ENCODE measurements around the gene BRD9. TPM values are rescaled to one million over a fixed set of nuclear protein-coding genes. Genes with fewer than 3 reads are reported as not detected.

The BRD9 gene
- total RNA-seq, 5 donors from 2014 or later (not counting 1 experiment from before 2014, with no cell fraction given) = 78.3 to 127 (median 83.0) TPM

GRCh38 chr5:912280-913091 is 19.9 kb upstream of the BRD9 start:
- H3K4me1 ChIP-seq (ENCODE audit: control insufficient read depth in 1 of 2, extremely low read depth in 1 of 2, insufficient read depth in 2 of 2, low read length in 2 of 2) = no peaks in the 10 kb centered on the region
- peak; percentile 65 to 85 (median 80) for ATAC-seq (replicated peaks in 1 of 4)
- DNase-seq = peak in 34 of 35 experiments; percentile 36 to 84 (median 60)
- ChIA-PET CTCF (no interaction called here), POLR2A (no interaction called here)
- H3K36me3 Mint-ChIP-seq = no peaks in the 10 kb centered on the region
- H3K9me3 ChIP-seq = no peaks in the 10 kb centered on the region
- peak overlapping the region; percentile 65 to 71 for H3K27ac Mint-ChIP-seq
- H3K27ac ChIP-seq (ENCODE audit: low read length) = peak overlapping the region; percentile 47
- H3K27me3 ChIP-seq (replicated peaks in 1 of 2; ENCODE audit: control insufficient read depth in 2 of 2, extremely low read depth in 1 of 2, insufficient read depth in 2 of 2, low read length in 1 of 2) = no peaks in the 10 kb centered on the region
- no peaks in the 10 kb centered on the region for H3K27me3 Mint-ChIP-seq
- WGBS (ENCODE audit: insufficient coverage) = 69% methylated on average over 27 of the region's 44 CpGs
- H3K36me3 ChIP-seq (ENCODE audit: control insufficient read depth in 2 of 2, extremely low read depth in 1 of 2, insufficient read depth in 1 of 2, low read length in 1 of 2) = peaks cover 0 to 3% of the 10 kb centered on the region in 2 donors
- peak overlapping the region in 1 of 3 donors; percentile 22 for H3K4me3 Mint-ChIP-seq
- peaks cover 0 to 11% (median 10%) of the 10 kb centered on the region in 3 donors for H3K4me1 Mint-ChIP-seq
- peak overlapping the region in 1 of 2 donors; percentile 11 for H3K4me3 ChIP-seq (ENCODE audit: control insufficient read depth in 1 of 2, extremely low read depth in 1 of 2, low read length in 1 of 2)
- H3K9me3 Mint-ChIP-seq = no peaks in the 10 kb centered on the region

GRCh38 chr5:911601-912000 is 19.0 kb upstream of the BRD9 start:
- no peaks in the 10 kb centered on the region for H3K36me3 Mint-ChIP-seq
- H3K9me3 Mint-ChIP-seq = no peaks in the 10 kb centered on the region
- H3K4me1 ChIP-seq (ENCODE audit: control insufficient read depth in 1 of 2, extremely low read depth in 1 of 2, insufficient read depth in 2 of 2, low read length in 2 of 2) = no peaks in the 10 kb centered on the region
- H3K27me3 Mint-ChIP-seq = no peaks in the 10 kb centered on the region
- CTCF ChIA-PET = no interaction called here
- H3K27me3 ChIP-seq (replicated peaks in 1 of 2; ENCODE audit: control insufficient read depth in 2 of 2, extremely low read depth in 1 of 2, insufficient read depth in 2 of 2, low read length in 1 of 2) = no peaks in the 10 kb centered on the region
- H3K36me3 ChIP-seq (ENCODE audit: control insufficient read depth in 2 of 2, extremely low read depth in 1 of 2, insufficient read depth in 1 of 2, low read length in 1 of 2) = peaks cover 0 to 3% of the 10 kb centered on the region in 2 donors
- no peak for ATAC-seq (replicated peaks in 1 of 4)
- H3K4me3 ChIP-seq (ENCODE audit: control insufficient read depth in 1 of 2, extremely low read depth in 1 of 2, low read length in 1 of 2) = no peak overlapping the region
- no peak for DNase-seq
- 91% methylated on average over 11 of the region's 11 CpGs for WGBS (ENCODE audit: insufficient coverage)
- no peak overlapping the region for H3K27ac Mint-ChIP-seq
- no peak overlapping the region for H3K4me3 Mint-ChIP-seq
- peaks cover 0 to 11% (median 10%) of the 10 kb centered on the region in 3 donors for H3K4me1 Mint-ChIP-seq
- POLR2A ChIA-PET = interaction anchor here in 1 of 2 donors (0.6 kb wide), 1 partner anchor 8 kb away, joined by 5 read pairs; no protein-coding TSS in a partner anchor
- H3K9me3 ChIP-seq = no peaks in the 10 kb centered on the region
- peak overlapping the region; percentile 42 for H3K27ac ChIP-seq (ENCODE audit: low read length)

GRCh38 chr5:910769-911160 is 18.2 kb upstream of the BRD9 start:
- H3K4me1 Mint-ChIP-seq = peaks cover 0 to 11% (median 10%) of the 10 kb centered on the region in 3 donors
- DNase-seq = no peak
- ChIA-PET CTCF (no interaction called here), POLR2A (interaction anchor here in 1 of 2 donors (0.6 kb wide), 1 partner anchor 7 kb away, joined by 5 read pairs; no protein-coding TSS in a partner anchor)
- Histone ChIP-seq H3K4me3 (ENCODE audit: control insufficient read depth in 1 of 2, extremely low read depth in 1 of 2, low read length in 1 of 2) (no peak overlapping the region), H3K27ac (ENCODE audit: low read length) (no peak overlapping the region), H3K9me3 (no peaks in the 10 kb centered on the region), H3K27me3 (replicated peaks in 1 of 2; ENCODE audit: control insufficient read depth in 2 of 2, extremely low read depth in 1 of 2, insufficient read depth in 2 of 2, low read length in 1 of 2) (no peaks in the 10 kb centered on the region), H3K36me3 (ENCODE audit: control insufficient read depth in 2 of 2, extremely low read depth in 1 of 2, insufficient read depth in 1 of 2, low read length in 1 of 2) (peaks cover 0 to 3% of the 10 kb centered on the region in 2 donors), H3K4me1 (ENCODE audit: control insufficient read depth in 1 of 2, extremely low read depth in 1 of 2, insufficient read depth in 2 of 2, low read length in 2 of 2) (no peaks in the 10 kb centered on the region)
- no peak for ATAC-seq (replicated peaks in 1 of 4)
- no peaks in the 10 kb centered on the region for H3K9me3 Mint-ChIP-seq
- WGBS (ENCODE audit: insufficient coverage) = 92% methylated on average over 7 of the region's 7 CpGs
- H3K27ac Mint-ChIP-seq = no peak overlapping the region
- no peak overlapping the region for H3K4me3 Mint-ChIP-seq
- no peaks in the 10 kb centered on the region for H3K36me3 Mint-ChIP-seq
- H3K27me3 Mint-ChIP-seq = no peaks in the 10 kb centered on the region

- Histone ChIP-seq H3K27me3 (replicated peaks in 1 of 2; ENCODE audit: control insufficient read depth in 2 of 2, extremely low read depth in 1 of 2, insufficient read depth in 2 of 2, low read length in 1 of 2) (no peaks in the 10 kb centered on the region), H3K4me3 (ENCODE audit: control insufficient read depth in 1 of 2, extremely low read depth in 1 of 2, low read length in 1 of 2) (no peak overlapping the region), H3K4me1 (ENCODE audit: control insufficient read depth in 1 of 2, extremely low read depth in 1 of 2, insufficient read depth in 2 of 2, low read length in 2 of 2) (no peaks in the 10 kb centered on the region), H3K9me3 (no peaks in the 10 kb centered on the region), H3K27ac (ENCODE audit: low read length) (no peak overlapping the region), H3K36me3 (ENCODE audit: control insufficient read depth in 2 of 2, extremely low read depth in 1 of 2, insufficient read depth in 1 of 2, low read length in 1 of 2) (peaks cover 0 to 3% of the 10 kb centered on the region in 2 donors)
- Mint-ChIP-seq H3K27me3 (no peaks in the 10 kb centered on the region), H3K4me3 (no peak overlapping the region), H3K9me3 (no peaks in the 10 kb centered on the region), H3K36me3 (no peaks in the 10 kb centered on the region), H3K27ac (no peak overlapping the region), H3K4me1 (peaks cover 0 to 11% (median 10%) of the 10 kb centered on the region in 3 donors)
- ATAC-seq (replicated peaks in 1 of 4) (no peak), DNase-seq (no peak)
- POLR2A ChIA-PET = no interaction called here
- CTCF ChIA-PET = no interaction called here
- WGBS (ENCODE audit: insufficient coverage) = 96% methylated on average over 17 of the region's 18 CpGs
Observed at GRCh38 chr5:909994-910768, 17.6 kb upstream of the BRD9 start.

- DNase-seq (no peak), ATAC-seq (replicated peaks in 1 of 4) (no peak)
- Mint-ChIP-seq H3K9me3 (no peaks in the 10 kb centered on the region), H3K4me3 (no peak overlapping the region), H3K27ac (no peak overlapping the region), H3K4me1 (peaks cover 0 to 11% (median 10%) of the 10 kb centered on the region in 3 donors), H3K27me3 (no peaks in the 10 kb centered on the region), H3K36me3 (no peaks in the 10 kb centered on the region)
- Histone ChIP-seq H3K27ac (ENCODE audit: low read length) (no peak overlapping the region), H3K27me3 (replicated peaks in 1 of 2; ENCODE audit: control insufficient read depth in 2 of 2, extremely low read depth in 1 of 2, insufficient read depth in 2 of 2, low read length in 1 of 2) (no peaks in the 10 kb centered on the region), H3K9me3 (no peaks in the 10 kb centered on the region), H3K4me1 (ENCODE audit: control insufficient read depth in 1 of 2, extremely low read depth in 1 of 2, insufficient read depth in 2 of 2, low read length in 2 of 2) (no peaks in the 10 kb centered on the region), H3K4me3 (ENCODE audit: control insufficient read depth in 1 of 2, extremely low read depth in 1 of 2, low read length in 1 of 2) (no peak overlapping the region), H3K36me3 (ENCODE audit: control insufficient read depth in 2 of 2, extremely low read depth in 1 of 2, insufficient read depth in 1 of 2, low read length in 1 of 2) (peaks cover 0 to 3% of the 10 kb centered on the region in 2 donors)
- ChIA-PET POLR2A (no interaction called here), CTCF (no interaction called here)
- 98% methylated on average over 6 of the region's 8 CpGs for WGBS (ENCODE audit: insufficient coverage)
Observed at GRCh38 chr5:909086-909485, 16.5 kb upstream of the BRD9 start.

- WGBS (ENCODE audit: insufficient coverage) = 95% methylated on average over 14 of the region's 16 CpGs
- ATAC-seq (replicated peaks in 1 of 4) (no peak), DNase-seq (no peak)
- Histone ChIP-seq H3K4me3 (ENCODE audit: control insufficient read depth in 1 of 2, extremely low read depth in 1 of 2, low read length in 1 of 2) (no peak overlapping the region), H3K4me1 (ENCODE audit: control insufficient read depth in 1 of 2, extremely low read depth in 1 of 2, insufficient read depth in 2 of 2, low read length in 2 of 2) (no peaks in the 10 kb centered on the region), H3K36me3 (ENCODE audit: control insufficient read depth in 2 of 2, extremely low read depth in 1 of 2, insufficient read depth in 1 of 2, low read length in 1 of 2) (no peaks in the 10 kb centered on the region), H3K27me3 (replicated peaks in 1 of 2; ENCODE audit: control insufficient read depth in 2 of 2, extremely low read depth in 1 of 2, insufficient read depth in 2 of 2, low read length in 1 of 2) (no peaks in the 10 kb centered on the region), H3K27ac (ENCODE audit: low read length) (no peak overlapping the region), H3K9me3 (no peaks in the 10 kb centered on the region)
- CTCF ChIA-PET = no interaction called here
- Mint-ChIP-seq H3K27me3 (no peaks in the 10 kb centered on the region), H3K4me3 (no peak overlapping the region), H3K4me1 (peaks cover 0 to 11% (median 10%) of the 10 kb centered on the region in 3 donors), H3K27ac (no peak overlapping the region), H3K9me3 (no peaks in the 10 kb centered on the region), H3K36me3 (no peaks in the 10 kb centered on the region)
- POLR2A ChIA-PET = no interaction called here
Observed at GRCh38 chr5:908172-908571, 15.6 kb upstream of the BRD9 start.
